Measurements from ENCODE around the gene FAM187B. TPM values are rescaled to one million over a fixed set of nuclear protein-coding genes. Genes with fewer than 3 reads are reported as not detected.

FAM187B gene
- total RNA-seq, 1 donor from 2014 or later: not detected

GRCh38 chr19:35249146-35249847 lies 20.8 kb upstream of the FAM187B start:
- Mint-ChIP-seq H3K27ac (ENCODE audit: unreplicated experiment) (no peak overlapping the region), H3K4me1 (ENCODE audit: unreplicated experiment) (peaks cover 5% of the 10 kb centered on the region), H3K9me3 (ENCODE audit: unreplicated experiment) (no peaks in the 10 kb centered on the region), H3K4me3 (ENCODE audit: unreplicated experiment) (peak overlapping the region; percentile 14), H3K27me3 (ENCODE audit: unreplicated experiment) (peaks cover 57% of the 10 kb centered on the region), H3K36me3 (ENCODE audit: unreplicated experiment) (no peaks in the 10 kb centered on the region)
- peak; percentile 78 for DNase-seq (ENCODE audit: extremely low spot score, unreplicated experiment)
- no peak for TF ChIP-seq CTCF (IDR thresholded peaks at IDR 0.05)

GRCh38 chr19:35248310-35249145 lies 20.0 kb upstream of the FAM187B start, which contains the start of gene LSR:
TSS of gene LSR (plus strand) at chr19:35249002. CDS start at chr19:35249023, 21 bp downstream.
- H3K27me3 Mint-ChIP-seq (ENCODE audit: unreplicated experiment): peaks cover 65% of the 10 kb centered on the region
- peak within 1 kb of the TSS; percentile 14 for H3K4me3 Mint-ChIP-seq (ENCODE audit: unreplicated experiment)
- no peaks in the 10 kb centered on the region for H3K36me3 Mint-ChIP-seq (ENCODE audit: unreplicated experiment)
- peaks cover 5% of the 10 kb centered on the region for H3K9me3 Mint-ChIP-seq (ENCODE audit: unreplicated experiment)
- H3K4me1 Mint-ChIP-seq (ENCODE audit: unreplicated experiment): peaks cover 5% of the 10 kb centered on the region
- H3K27ac Mint-ChIP-seq (ENCODE audit: unreplicated experiment): no peak within 1 kb of the TSS
- DNase-seq (ENCODE audit: extremely low spot score, unreplicated experiment): peak; percentile 82
- no peak for TF ChIP-seq CTCF (IDR thresholded peaks at IDR 0.05)

DNA sequence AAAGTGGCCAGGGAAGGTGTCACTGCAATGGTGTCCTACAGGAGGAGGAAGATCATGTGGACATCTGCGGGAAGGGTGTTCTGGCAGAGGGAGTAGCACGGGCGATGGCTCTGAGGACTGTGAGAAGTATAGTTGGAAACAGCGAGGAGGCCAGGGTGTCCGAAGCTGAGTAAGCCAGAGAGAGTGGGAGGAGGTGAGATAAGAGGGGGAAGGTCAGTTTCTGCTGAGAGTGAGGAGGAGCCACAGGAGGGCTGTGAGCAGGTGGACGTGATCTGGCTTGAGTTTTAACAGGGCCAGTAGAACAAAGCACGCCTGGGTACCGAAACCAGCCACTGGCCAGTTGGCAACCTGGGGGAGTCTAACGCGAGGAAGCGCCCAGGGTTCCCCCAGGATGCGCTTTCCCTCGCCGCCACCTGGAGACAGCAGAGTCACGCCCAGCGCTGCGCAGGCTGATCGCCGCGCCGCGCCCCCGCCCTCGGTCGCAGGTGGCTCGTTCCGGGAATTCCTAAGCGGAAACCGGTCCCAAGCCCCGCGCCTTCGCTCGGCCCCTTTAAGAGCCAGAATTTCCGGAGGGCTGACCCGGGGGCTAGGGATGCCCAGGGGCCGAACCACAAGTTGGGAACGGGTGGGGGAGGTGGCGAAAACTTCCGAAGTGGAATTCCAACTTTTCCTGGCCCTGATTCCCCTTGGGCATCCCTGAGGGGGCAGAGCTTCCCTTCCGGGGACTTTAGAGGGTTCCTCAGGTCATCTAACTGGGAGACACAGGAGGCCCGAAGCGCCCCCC lies 19.2 kb upstream of the FAM187B start:
- Mint-ChIP-seq H3K36me3 (ENCODE audit: unreplicated experiment) (no peaks in the 10 kb centered on the region), H3K27ac (ENCODE audit: unreplicated experiment) (no peak overlapping the region), H3K9me3 (ENCODE audit: unreplicated experiment) (peaks cover 6% of the 10 kb centered on the region), H3K4me3 (ENCODE audit: unreplicated experiment) (peak overlapping the region; percentile 53), H3K27me3 (ENCODE audit: unreplicated experiment) (peaks cover 73% of the 10 kb centered on the region), H3K4me1 (ENCODE audit: unreplicated experiment) (peaks cover 5% of the 10 kb centered on the region)
- no peak for TF ChIP-seq CTCF (IDR thresholded peaks at IDR 0.05)
- peak; percentile 72 for DNase-seq (ENCODE audit: extremely low spot score, unreplicated experiment)

GRCh38 chr19:35246466-35247092 lies 18.0 kb upstream of the FAM187B start:
- Mint-ChIP-seq H3K4me1 (ENCODE audit: unreplicated experiment) (peaks cover 5% of the 10 kb centered on the region), H3K27ac (ENCODE audit: unreplicated experiment) (no peak overlapping the region), H3K4me3 (ENCODE audit: unreplicated experiment) (no peak overlapping the region)

More at GRCh38 chr19:35246466-35247092, 18.0 kb upstream of the FAM187B start:
- peaks cover 11% of the 10 kb centered on the region for H3K9me3 Mint-ChIP-seq (ENCODE audit: unreplicated experiment)
- peaks cover 78% of the 10 kb centered on the region for H3K27me3 Mint-ChIP-seq (ENCODE audit: unreplicated experiment)
- DNase-seq (ENCODE audit: extremely low spot score, unreplicated experiment): peak; percentile 5
- no peak for TF ChIP-seq CTCF (IDR thresholded peaks at IDR 0.05)
- H3K36me3 Mint-ChIP-seq (ENCODE audit: unreplicated experiment): no peaks in the 10 kb centered on the region

Data from osteocyte (in vitro differentiated cells).